H9 (cell line): ENCODE results near the gene CAMK1. TPM values are rescaled to one million over a fixed set of nuclear protein-coding genes. Genes with fewer than 3 reads are reported as not detected.

Experiments
- DNase-seq: peaks from one replicate; pipeline ENCODE4 v3.0.0-alpha.2; 2017
- H2AFZ ChIP-seq: one replicate; pipeline ENCODE4 v1.6.1; 2013; ENCODE audit warnings: mild to moderate bottlenecking, low read length, control low read depth, moderate library complexity
- H2AK5ac ChIP-seq: 2 replicates; pipeline ENCODE4 v1.6.1; 2013; ENCODE audit warnings: low read length, control low read depth, mixed read lengths; ENCODE audit not compliant: insufficient read length
- H2BK120ac ChIP-seq: one replicate; pipeline ENCODE4 v1.6.1; 2013; ENCODE audit warnings: low read depth, mild to moderate bottlenecking, low read length, control low read depth, inconsistent platforms; ENCODE audit not compliant: poor library complexity, severe bottlenecking
- H2BK12ac ChIP-seq: 2 replicates; pipeline ENCODE4 v1.6.1; 2013; ENCODE audit warnings: low read length, control low read depth, mixed read lengths, low read depth; ENCODE audit not compliant: insufficient read length
- H2BK15ac ChIP-seq: 2 replicates; pipeline ENCODE4 v1.6.1; 2013; ENCODE audit warnings: low read depth, low read length, control low read depth
- H2BK20ac ChIP-seq: one replicate; pipeline ENCODE4 v1.6.1; 2013; ENCODE audit warnings: low read depth, mild to moderate bottlenecking, low read length, control low read depth, inconsistent platforms; ENCODE audit not compliant: poor library complexity, severe bottlenecking
- H2BK5ac ChIP-seq: 2 replicates; pipeline ENCODE4 v1.6.1; 2013; ENCODE audit warnings: low read length, control low read depth, mixed read lengths; ENCODE audit not compliant: insufficient read length
- H3K14ac ChIP-seq: 2 replicates; pipeline ENCODE4 v1.6.1; 2013; ENCODE audit warnings: low read length, control low read depth; ENCODE audit not compliant: insufficient read depth
- H3K18ac ChIP-seq: 2 replicates; pipeline ENCODE4 v1.6.1; 2013; ENCODE audit warnings: low read depth, mild to moderate bottlenecking, mixed read lengths, low read length, control low read depth; ENCODE audit not compliant: insufficient read length
- H3K23ac ChIP-seq: 2 replicates; pipeline ENCODE4 v1.6.1; 2013; ENCODE audit warnings: low read length, control low read depth, mixed read lengths, low read depth; ENCODE audit not compliant: insufficient read length
- H3K23me2 ChIP-seq: 2 replicates; pipeline ENCODE4 v1.6.1; 2013; ENCODE audit warnings: low read depth, mild to moderate bottlenecking, mixed read lengths, low read length, control low read depth; ENCODE audit not compliant: insufficient read length, poor library complexity, severe bottlenecking
- H3K27ac ChIP-seq: 2 replicates; pipeline ENCODE4 v1.5.1; 2013; ENCODE audit warnings: low read length, control low read depth, mixed read lengths, low read depth; ENCODE audit not compliant: insufficient read length
- H3K27me3 ChIP-seq: 2 replicates; pipeline ENCODE4 v1.6.1; 2013; ENCODE audit warnings: low read length, control low read depth, inconsistent platforms; ENCODE audit not compliant: insufficient read depth
- H3K4ac ChIP-seq: 2 replicates; pipeline ENCODE4 v1.6.1; 2013; ENCODE audit warnings: low read depth, mild to moderate bottlenecking, control low read depth, inconsistent platforms, low read length, moderate library complexity
- H3K4me1 ChIP-seq: 2 replicates; pipeline ENCODE4 v1.6.1; 2013; ENCODE audit warnings: low read length, control low read depth, inconsistent platforms; ENCODE audit not compliant: insufficient read depth
- H3K4me2 ChIP-seq: 2 replicates; pipeline ENCODE4 v1.6.1; 2013; ENCODE audit warnings: low read length, control low read depth, mixed read lengths; ENCODE audit not compliant: insufficient read length, insufficient read depth
- H3K56ac ChIP-seq: 2 replicates; pipeline ENCODE4 v1.6.1; 2013; ENCODE audit warnings: low read depth, mild to moderate bottlenecking, mixed read lengths, low read length, control low read depth; ENCODE audit not compliant: insufficient read length
- H3K79me1 ChIP-seq: 2 replicates; pipeline ENCODE4 v1.6.1; 2013; ENCODE audit warnings: low read depth, mild to moderate bottlenecking, moderate library complexity, low read length, control low read depth, inconsistent platforms; ENCODE audit not compliant: insufficient read depth, poor library complexity, severe bottlenecking
- H3K79me2 ChIP-seq: 2 replicates; pipeline ENCODE4 v1.6.1; 2013; ENCODE audit warnings: low read length, control low read depth, inconsistent platforms; ENCODE audit not compliant: insufficient read depth
- H3K9ac ChIP-seq: 2 replicates; pipeline ENCODE4 v1.6.1; 2013; ENCODE audit warnings: low read length, control low read depth, mixed read lengths; ENCODE audit not compliant: insufficient read length; ENCODE audit errors: extremely low read depth
- H3K9me3 ChIP-seq: one replicate; pipeline ENCODE4 v1.6.1; 2013; ENCODE audit warnings: low read depth, low read length, inconsistent platforms; ENCODE audit not compliant: control insufficient read depth
- H3T11ph ChIP-seq: one replicate; pipeline ENCODE4 v1.6.1; 2013; ENCODE audit warnings: mild to moderate bottlenecking, low read length, control low read depth, inconsistent platforms
- H4K20me1 ChIP-seq: one replicate; pipeline ENCODE4 v1.6.1; 2013; ENCODE audit not compliant: control insufficient read depth, insufficient read length, insufficient read depth
- H4K5ac ChIP-seq: 2 replicates; pipeline ENCODE4 v1.6.1; 2013; ENCODE audit warnings: low read depth, mild to moderate bottlenecking, mixed read lengths, low read length, control low read depth; ENCODE audit not compliant: insufficient read length
- H4K8ac ChIP-seq: replicated peaks from 2 replicates; pipeline ENCODE4 v1.6.1; 2013; ENCODE audit warnings: low read length, control low read depth, mixed read lengths, low read depth; ENCODE audit not compliant: insufficient read length
- H4K91ac ChIP-seq: 2 replicates; pipeline ENCODE4 v1.6.1; 2013; ENCODE audit warnings: low read depth, mild to moderate bottlenecking, moderate library complexity, mixed read lengths, low read length, control low read depth; ENCODE audit not compliant: insufficient read length
- H3K27ac Mint-ChIP-seq, 3 experiments: 2 replicates in 2 of 3; 3 replicates in 1 of 3; pipeline ENCODE4 v1.8.0; 2020 to 2021; ENCODE audit warnings: mixed read lengths in 3 of 3, mild to moderate bottlenecking in 1 of 3, moderate library complexity in 1 of 3
- H3K27me3 Mint-ChIP-seq: 2 replicates; pipeline ENCODE4 v1.8.0; 2021; ENCODE audit warnings: low read depth, mild to moderate bottlenecking, moderate library complexity, mixed read lengths
- H3K36me3 Mint-ChIP-seq, 3 experiments: 2 replicates in 2 of 3; 3 replicates in 1 of 3; pipeline ENCODE4 v1.8.0; 2020 to 2021; ENCODE audit warnings: low read depth in 3 of 3, mixed read lengths in 3 of 3; ENCODE audit not compliant: insufficient read depth in 1 of 3
- H3K4me1 Mint-ChIP-seq, 2 experiments: 2 replicates each; pipeline ENCODE4 v1.8.0; 2020; ENCODE audit warnings: mixed read lengths in 2 of 2
- H3K4me3 Mint-ChIP-seq, 2 experiments: 2 replicates in 1 of 2; 3 replicates in 1 of 2; pipeline ENCODE4 v1.8.0; 2020 to 2021; ENCODE audit warnings: mild to moderate bottlenecking in 2 of 2, mixed read lengths in 2 of 2, moderate library complexity in 1 of 2
- H3K9me3 Mint-ChIP-seq, 2 experiments: 2 replicates in 1 of 2; 3 replicates in 1 of 2; pipeline ENCODE4 v1.8.0; 2020; ENCODE audit warnings: mild to moderate bottlenecking in 2 of 2, mixed read lengths in 2 of 2, moderate library complexity in 1 of 2
- CTCF ChIP-seq: fragments of 200-600 bp; sonication (generic); conservative IDR thresholded peaks from 3 replicates; pipeline ENCODE4 v1.8.0; 2021; ENCODE audit warnings: antibody characterized with exemption, mild to moderate bottlenecking
- WGBS: extraction: QIAGEN DNeasy Blood & Tissue Kit; methylation state at CpG from one replicate; pipeline ENCODE4 v1.1.7; 2013; ENCODE audit warnings: missing lambda C conversion rate, low lambda C conversion rate, mixed read lengths; ENCODE audit not compliant: insufficient read length; ENCODE audit errors: extremely low coverage; 5-methylcytosine and 5-hydroxymethylcytosine counted together
- total RNA-seq: library from RNA; stranded (reverse); gene quantifications from 2 replicates; pipeline ENCODE4 v1.2.1, GENCODE V29; 2021

CAMK1 gene
- total RNA-seq, 1 experiment from 2014 or later: 9.2 TPM

DNA sequence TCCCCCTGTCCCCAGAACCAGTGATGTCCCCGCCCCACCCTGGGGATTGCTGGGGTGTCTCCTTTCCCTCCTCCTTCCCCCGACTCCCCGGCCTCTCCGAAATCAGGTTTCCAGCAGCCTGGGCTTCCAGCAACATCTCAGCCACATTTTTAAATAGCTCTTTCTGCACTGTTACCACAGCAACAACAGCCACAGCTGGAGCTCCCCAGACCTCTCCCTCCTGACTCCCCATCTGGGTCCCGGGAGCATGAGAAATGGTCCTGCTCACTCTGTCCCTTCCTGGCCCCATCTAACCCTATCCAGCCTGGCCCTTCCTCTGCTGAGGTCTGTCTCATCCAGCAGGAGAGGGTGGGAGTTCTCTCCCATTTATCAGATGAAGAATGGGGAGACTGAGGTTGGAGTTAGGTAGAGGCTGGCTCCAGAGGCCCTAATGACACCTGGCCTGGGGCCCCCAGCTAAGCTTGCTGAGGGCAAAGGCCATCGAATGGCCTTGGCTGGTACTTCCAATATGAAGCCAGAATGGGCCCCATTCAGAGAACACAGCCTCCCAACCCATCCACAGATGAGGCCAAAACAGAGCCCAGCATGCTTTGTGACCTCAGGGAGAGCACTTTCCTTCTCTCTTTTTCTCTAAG, 1.5 kb downstream of the CAMK1 start:
- no peak overlapping the region for H3K23ac ChIP-seq
- H3K27me3 Mint-ChIP-seq: peaks cover 57% of the 10 kb centered on the region
- no peaks in the 10 kb centered on the region for H3K23me2 ChIP-seq
- no peaks in the 10 kb centered on the region for H3K79me1 ChIP-seq
- no peaks in the 10 kb centered on the region for H3K4me1 ChIP-seq
- H3T11ph ChIP-seq: no peak overlapping the region
- peaks cover 0 to 16% (median 2%) of the 10 kb centered on the region in 3 experiments; a peak in 3 of 7 replicates for H3K36me3 Mint-ChIP-seq
- no peak overlapping the region for H2BK5ac ChIP-seq
- H2AFZ ChIP-seq: no peak overlapping the region
- no peaks in the 10 kb centered on the region for H3K9me3 Mint-ChIP-seq
- H3K9me3 ChIP-seq: no peaks in the 10 kb centered on the region
- no peak for DNase-seq
- no peak overlapping the region for H4K91ac ChIP-seq
- H3K27ac Mint-ChIP-seq: no peak overlapping the region
- no peak overlapping the region for H3K18ac ChIP-seq
- no CpG with 5 or more reads among the region's 6 CpGs for WGBS
- H4K20me1 ChIP-seq: no peaks in the 10 kb centered on the region
- no peak overlapping the region for H3K27ac ChIP-seq
- no peak overlapping the region for H2BK20ac ChIP-seq
- H2BK120ac ChIP-seq: no peak overlapping the region
- TF ChIP-seq CTCF: no peak
- no peak overlapping the region for H2AK5ac ChIP-seq
- no peak overlapping the region for H4K8ac ChIP-seq
- no peak overlapping the region for H3K9ac ChIP-seq
- H2BK15ac ChIP-seq: no peak overlapping the region
- H4K5ac ChIP-seq: no peak overlapping the region
- H3K4me3 Mint-ChIP-seq: no peak overlapping the region
- no peaks in the 10 kb centered on the region for H3K79me2 ChIP-seq
- H3K4me2 ChIP-seq: no peak overlapping the region
- no peak overlapping the region for H2BK12ac ChIP-seq
- H3K14ac ChIP-seq: no peak overlapping the region
- H3K27me3 ChIP-seq: no peaks in the 10 kb centered on the region; the same call in 1 of the 2 replicates
- peaks cover 21 to 32% of the 10 kb centered on the region in 2 experiments for H3K4me1 Mint-ChIP-seq
- no peak overlapping the region for H3K4ac ChIP-seq
- no peak overlapping the region for H3K56ac ChIP-seq
